GM12892 (cell line): ENCODE results near the gene GPR176. TPM values are rescaled to one million over a fixed set of nuclear protein-coding genes. Genes with fewer than 3 reads are reported as not detected.

Experiments used
- DNase-seq: peaks from one replicate; pipeline ENCODE4 v3.0.0; 2011; ENCODE audit not compliant: insufficient read length
- FAIRE-seq: peaks from 2 replicates; lab custom pipeline; 2011; peaks lifted over from hg19 to GRCh38; lab: Jason Lieb, UNC
- POLR2A ChIP-seq: IDR thresholded peaks from 2 replicates; pipeline ENCODE4 v1.6.1; 2011; ENCODE audit warnings: low read depth, low read length, control low read depth
- POLR2AphosphoS5 ChIP-seq: IDR thresholded peaks from 2 replicates; pipeline ENCODE4 v1.6.1; 2011; ENCODE audit warnings: low read depth, low read length, control low read depth
- TAF1 ChIP-seq: IDR thresholded peaks from 2 replicates; pipeline ENCODE4 v1.6.1; 2011; ENCODE audit warnings: low read depth, mild to moderate bottlenecking, control low read depth, low read length, borderline replicate concordance
- polyA plus RNA-seq: library from polyadenylated mRNA; unstranded; fragments of >200 nt; gene quantifications from one replicate; pipeline ENCODE4 v1.2.1, GENCODE V29; 2012; ENCODE audit warnings: missing spikeins, inconsistent platforms; ENCODE audit not compliant: missing spikeins

GPR176 gene
- polyA plus RNA-seq = 0.55 TPM

GRCh38 chr15:39919748-39920509 lies at the start of gene GPR176:
Gene GPR176, minus strand, starts transcription at chr15:39920266. Its CDS starts 240 bp downstream, at chr15:39920026.
- DNase-seq (peak; percentile 19), FAIRE-seq (no peak)

GRCh38 chr15:39969002-39969394 lies 48.9 kb upstream of the GPR176 start:
- FAIRE-seq (no peak), DNase-seq (no peak)
- no peak for TF ChIP-seq POLR2AphosphoS5
- TF ChIP-seq TAF1 = no peak
- no peak for TF ChIP-seq POLR2A

More at GRCh38 chr15:39919748-39920509, at the start of gene GPR176:
- TF ChIP-seq POLR2AphosphoS5 = no peak
- no peak for TF ChIP-seq TAF1
- no peak for TF ChIP-seq POLR2A

GRCh38 chr15:39968273-39969001 lies 48.4 kb upstream of the GPR176 start:
- FAIRE-seq = peak; percentile 75
- TF ChIP-seq POLR2AphosphoS5 (no peak), TAF1 (no peak), POLR2A (no peak)
- DNase-seq = no peak

- TF ChIP-seq POLR2A (no peak), TAF1 (no peak), POLR2AphosphoS5 (no peak)
- DNase-seq (no peak), FAIRE-seq (no peak)
Measured at GRCh38 chr15:39966521-39966920, 46.5 kb upstream of the GPR176 start.

GRCh38 chr15:39963786-39964185 lies 43.7 kb upstream of the GPR176 start:
- TF ChIP-seq TAF1 = no peak
- no peak for TF ChIP-seq POLR2A
- TF ChIP-seq POLR2AphosphoS5 = no peak
- FAIRE-seq = no peak

GRCh38 chr15:39961051-39961450 lies 41.0 kb upstream of the GPR176 start:
- FAIRE-seq (no peak), DNase-seq (no peak)
- TF ChIP-seq TAF1 = no peak
- TF ChIP-seq POLR2A = no peak
- TF ChIP-seq POLR2AphosphoS5 = no peak

More at GRCh38 chr15:39963786-39964185, 43.7 kb upstream of the GPR176 start:
- no peak for DNase-seq

GRCh38 chr15:39960411-39960810 lies 40.3 kb upstream of the GPR176 start:
- FAIRE-seq = no peak

GRCh38 chr15:39959411-39959810 lies 39.3 kb upstream of the GPR176 start:
- no peak for FAIRE-seq
- no peak for TF ChIP-seq POLR2AphosphoS5
- TF ChIP-seq POLR2A = no peak
- TF ChIP-seq TAF1 = no peak
- DNase-seq = no peak

More at GRCh38 chr15:39960411-39960810, 40.3 kb upstream of the GPR176 start:
- TF ChIP-seq POLR2AphosphoS5 = no peak
- no peak for TF ChIP-seq TAF1
- TF ChIP-seq POLR2A = no peak
- DNase-seq = no peak

- DNase-seq (no peak), FAIRE-seq (no peak)
- no peak for TF ChIP-seq TAF1
- TF ChIP-seq POLR2A = no peak
- no peak for TF ChIP-seq POLR2AphosphoS5
Measured at GRCh38 chr15:39957481-39957880, 37.4 kb upstream of the GPR176 start.

- FAIRE-seq (no peak), DNase-seq (no peak)
- no peak for TF ChIP-seq POLR2AphosphoS5
- TF ChIP-seq TAF1 = no peak
- no peak for TF ChIP-seq POLR2A
Measured at GRCh38 chr15:39953521-39953920, 33.5 kb upstream of the GPR176 start.

GRCh38 chr15:39951561-39951960 lies 31.5 kb upstream of the GPR176 start:
- FAIRE-seq (no peak), DNase-seq (no peak)
- TF ChIP-seq POLR2AphosphoS5 = no peak
- TF ChIP-seq TAF1 = no peak
- no peak for TF ChIP-seq POLR2A
